ENCODE results near the gene TSEN54. TPM values are rescaled to one million over a fixed set of nuclear protein-coding genes. Genes with fewer than 3 reads are reported as not detected.

Gene TSEN54
- polyA plus RNA-seq, 1 of the 3 experiments (the other 2 are of a cell fraction), result 29.8 TPM

GRCh38 chr17:75565066-75565465 lies 48.7 kb downstream of the TSEN54 start:
- Histone ChIP-seq H3F3A (replicated peaks; ENCODE audit: insufficient read depth) (no peaks in the 10 kb centered on the region), H3K9ac (no peak overlapping the region), H3K4me1 (ENCODE audit: control insufficient read depth in 1 of 2, insufficient read depth in 2 of 2, low read depth in 1 of 2, low read length in 1 of 2) (no peaks in the 10 kb centered on the region), H3K9me3 (no peaks in the 10 kb centered on the region), H2AFZ (ENCODE audit: low read depth) (no peak overlapping the region), H3K79me2 (ENCODE audit: insufficient read depth) (no peaks in the 10 kb centered on the region), H3K36me3 (replicated peaks in 1 of 2; ENCODE audit: control insufficient read depth in 1 of 2, insufficient read depth in 2 of 2, low read length in 1 of 2) (no peaks in the 10 kb centered on the region), H3K9me2 (no peaks in the 10 kb centered on the region), H3K27ac (ENCODE audit: low read depth in 2 of 2, low read length in 1 of 2) (no peak overlapping the region), H3K27me3 (ENCODE audit: insufficient read depth) (no peaks in the 10 kb centered on the region), H3K4me3 (ENCODE audit: low read depth in 2 of 2, low read length in 1 of 2) (no peak overlapping the region), H4K20me1 (ENCODE audit: insufficient read depth) (no peaks in the 10 kb centered on the region), H3K4me2 (no peak overlapping the region)
- ChIA-PET CTCF (interaction anchor here (1.0 to 2.4 kb wide), 7 partner anchors 36 to 457 kb away, joined by 3 to 8 read pairs (median 4); partner anchors contain the start of genes LLGL2 and SMIM5), POLR2A (no interaction called here)
- DNase-seq, result no peak
- no peak for TF ChIP-seq ZBTB33 (IDR thresholded peaks at IDR 0.05; ENCODE audit: borderline replicate concordance, low read depth)
- no peak for TF ChIP-seq RFX5 (IDR thresholded peaks at IDR 0.05; ENCODE audit: low read length)
- no peak for TF ChIP-seq CHD2 (IDR thresholded peaks at IDR 0.05; ENCODE audit: low read length, partially characterized antibody)
- TF ChIP-seq MEF2A (IDR thresholded peaks at IDR 0.05; ENCODE audit: borderline replicate concordance, low read depth), result no peak
- no peak for TF ChIP-seq GATA2 (CRISPR knock-in tag; IDR thresholded peaks at IDR 0.05)
- WGBS (ENCODE audit: low lambda C conversion rate), result 77% methylated on average over 5 of the region's 7 CpGs

- DNase-seq, result no peak
- no peaks in the 10 kb centered on the region for H3K79me2 ChIP-seq (ENCODE audit: insufficient read depth)
- no peak overlapping the region for H2AFZ ChIP-seq (ENCODE audit: low read depth)
- POLR2A ChIA-PET, result no interaction called here
- CTCF ChIA-PET, result interaction anchor here (0.7 to 2.4 kb wide), 8 partner anchors 23 to 184 kb away, joined by 3 to 8 read pairs (median 4); partner anchors contain the start of genes LLGL2 and SMIM5
- H3K27me3 ChIP-seq (ENCODE audit: insufficient read depth), result no peaks in the 10 kb centered on the region
- no peak overlapping the region for H3K4me3 ChIP-seq (ENCODE audit: low read depth in 2 of 2, low read length in 1 of 2)
- no peaks in the 10 kb centered on the region for H3F3A ChIP-seq (replicated peaks; ENCODE audit: insufficient read depth)
- no peak overlapping the region for H3K4me2 ChIP-seq
- no peak overlapping the region for H3K9ac ChIP-seq
- TF ChIP-seq EZH2phosphoT487 (IDR thresholded peaks at IDR 0.05; ENCODE audit: borderline replicate concordance, low read depth) (no peak), SIN3A (IDR thresholded peaks at IDR 0.05; ENCODE audit: borderline replicate concordance, low read depth, low read length) (no peak), TEAD4 (IDR thresholded peaks at IDR 0.05; ENCODE audit: borderline replicate concordance, insufficient read depth) (no peak), NRF1 (IDR thresholded peaks at IDR 0.05; ENCODE audit: low read depth, low read length) (no peak), NFIC (IDR thresholded peaks at IDR 0.05; ENCODE audit: borderline replicate concordance) (no peak), FOSL2 (IDR thresholded peaks at IDR 0.05; ENCODE audit: borderline replicate concordance, low read depth) (no peak), RCOR1 (IDR thresholded peaks at IDR 0.05; ENCODE audit: low read length) (no peak), RXRA (IDR thresholded peaks at IDR 0.05; ENCODE audit: borderline replicate concordance, low read depth) (no peak), USF1 (IDR thresholded peaks at IDR 0.05; ENCODE audit: borderline replicate concordance, low read depth) (no peak), ELF1 (IDR thresholded peaks at IDR 0.05) (no peak), MAX (IDR thresholded peaks at IDR 0.05; ENCODE audit: low read depth) (no peak), POLR2AphosphoS5 (IDR thresholded peaks at IDR 0.05; ENCODE audit: low read depth, low read length) (no peak), TAF1 (IDR thresholded peaks at IDR 0.05; ENCODE audit: borderline replicate concordance, low read depth, low read length) (no peak)
- H4K20me1 ChIP-seq (ENCODE audit: insufficient read depth), result no peaks in the 10 kb centered on the region
- no peaks in the 10 kb centered on the region for H3K9me3 ChIP-seq
- 73% methylated on average over 6 of the region's 6 CpGs for WGBS (ENCODE audit: low lambda C conversion rate)
- no peaks in the 10 kb centered on the region for H3K4me1 ChIP-seq (ENCODE audit: control insufficient read depth in 1 of 2, insufficient read depth in 2 of 2, low read depth in 1 of 2, low read length in 1 of 2)
- no peak overlapping the region for H3K27ac ChIP-seq (ENCODE audit: low read depth in 2 of 2, low read length in 1 of 2)
- no peaks in the 10 kb centered on the region for H3K36me3 ChIP-seq (replicated peaks in 1 of 2; ENCODE audit: control insufficient read depth in 1 of 2, insufficient read depth in 2 of 2, low read length in 1 of 2)
- no peaks in the 10 kb centered on the region for H3K9me2 ChIP-seq
These were observed 49.3 kb downstream of the TSEN54 start for GRCh38 chr17:75565618-75566017.
